K562 (cell line): Measurements from ENCODE around the gene CDT1. TPM values are rescaled to one million over a fixed set of nuclear protein-coding genes. Genes with fewer than 3 reads are reported as not detected.

Experiments
- CBX3 ChIP-seq, 2 experiments: IDR thresholded peaks; 1 replicate in 1 of 2; 2 replicates in 1 of 2; pipeline ENCODE4 v1.6.1; 2012; ENCODE audit warnings: inconsistent platforms in 2 of 2, low read length in 2 of 2, borderline replicate concordance in 1 of 2, control low read depth in 1 of 2
- CREB1 ChIP-seq, 2 experiments: sonication (generic) in 1 of 2; formaldehyde crosslinking in 1 of 2; IDR thresholded peaks; 2 replicates each; pipeline versions ENCODE4 v1.6.1 to v1.8.0; 2012 to 2022; ENCODE audit warnings: inconsistent platforms in 1 of 2, mild to moderate bottlenecking in 1 of 2, missing genetic modification reagents in 1 of 2, moderate library complexity in 1 of 2
- EP400 ChIP-seq: fragments of 450-650 bp; IDR thresholded peaks from 2 replicates; pipeline ENCODE4 v1.6.1; 2017; ENCODE audit warnings: antibody characterized with exemption, mild to moderate bottlenecking, moderate library complexity
- GABPB1 ChIP-seq: sonication (generic); formaldehyde crosslinking; IDR thresholded peaks from 2 replicates; pipeline ENCODE4 v1.8.0; 2022; ENCODE audit warnings: mild to moderate bottlenecking, missing genetic modification reagents
- HDGF ChIP-seq: fragments of 450-650 bp; IDR thresholded peaks from 2 replicates; pipeline ENCODE4 v1.6.1; 2016
- KDM5B ChIP-seq: fragments of 200-600 bp; sonication (generic); IDR thresholded peaks from 2 replicates; pipeline ENCODE4 v1.6.1; 2012; ENCODE audit warnings: low read depth, mild to moderate bottlenecking, moderate library complexity, low read length, control low read depth, inconsistent platforms; ENCODE audit not compliant: insufficient replicate concordance
- MEF2A ChIP-seq: IDR thresholded peaks from 2 replicates; pipeline ENCODE4 v1.6.1; 2011; ENCODE audit warnings: low read depth, mild to moderate bottlenecking, low read length, moderate library complexity; ENCODE audit not compliant: control insufficient read depth
- RBM22 ChIP-seq: fragments of 200-400 bp; formaldehyde crosslinking; IDR thresholded peaks from 2 replicates; pipeline ENCODE4 v1.6.1; 2018; ENCODE audit warnings: low read length, low read depth; ENCODE audit not compliant: poor library complexity, severe bottlenecking
- YY1 ChIP-seq, 3 experiments: IDR thresholded peaks; 2 replicates each; pipeline ENCODE4 v1.6.1; 2011; ENCODE audit warnings: low read length in 2 of 3, mild to moderate bottlenecking in 2 of 3, moderate library complexity in 2 of 3, borderline replicate concordance in 1 of 3, control low read depth in 1 of 3, low read depth in 1 of 3; ENCODE audit not compliant: insufficient read depth in 3 of 3, insufficient replicate concordance in 2 of 3, control insufficient read depth in 1 of 3, insufficient read length in 1 of 3; ENCODE audit errors: extremely low read depth in 1 of 3
- polyA plus RNA-seq, 8 experiments: library from polyadenylated mRNA; depleted of rRNA in 4 of 8; stranded (reverse) in 5 of 8; unstranded in 3 of 8; fragments of >200 nt; fragmentation: Nextera tagmentation in 2 of 8; fragmentation: Illumina TruSeq in 1 of 8; extraction: Ambion mirVana in 2 of 8; extraction: Trizol in 1 of 8; gene quantifications; 2 replicates each; pipeline versions ENCODE4 v1.2.1 to v1.2.3, GENCODE V29; 2011 to 2014; ENCODE audit warnings: inconsistent platforms in 1 of 8, missing spikeins in 1 of 8
- total RNA-seq, 7 experiments: library from RNA; depleted of rRNA in 6 of 7; stranded (reverse); fragments of >200 nt in 6 of 7; fragmentation: Illumina TruSeq in 2 of 7; extraction: Trizol in 2 of 7; gene quantifications; 2 replicates each; pipeline versions ENCODE4 v1.2.1 to v1.2.3, GENCODE V29; 2011 to 2021; ENCODE audit warnings: low replicate concordance in 1 of 7
- TF ChIP-seq, protein P1 (sequence below): sonication (generic); formaldehyde crosslinking; IDR thresholded peaks from 2 replicates; pipeline ENCODE4 v1.8.1; 2023; ENCODE audit warnings: mild to moderate bottlenecking, missing genetic modification reagents

CDT1 gene
- total and polyA plus RNA-seq, 9 of the 15 experiments (the other 6 are each of a cell fraction or from before 2014, with no cell fraction given), result 0.92 to 178 (median 14.2) TPM

DNA sequence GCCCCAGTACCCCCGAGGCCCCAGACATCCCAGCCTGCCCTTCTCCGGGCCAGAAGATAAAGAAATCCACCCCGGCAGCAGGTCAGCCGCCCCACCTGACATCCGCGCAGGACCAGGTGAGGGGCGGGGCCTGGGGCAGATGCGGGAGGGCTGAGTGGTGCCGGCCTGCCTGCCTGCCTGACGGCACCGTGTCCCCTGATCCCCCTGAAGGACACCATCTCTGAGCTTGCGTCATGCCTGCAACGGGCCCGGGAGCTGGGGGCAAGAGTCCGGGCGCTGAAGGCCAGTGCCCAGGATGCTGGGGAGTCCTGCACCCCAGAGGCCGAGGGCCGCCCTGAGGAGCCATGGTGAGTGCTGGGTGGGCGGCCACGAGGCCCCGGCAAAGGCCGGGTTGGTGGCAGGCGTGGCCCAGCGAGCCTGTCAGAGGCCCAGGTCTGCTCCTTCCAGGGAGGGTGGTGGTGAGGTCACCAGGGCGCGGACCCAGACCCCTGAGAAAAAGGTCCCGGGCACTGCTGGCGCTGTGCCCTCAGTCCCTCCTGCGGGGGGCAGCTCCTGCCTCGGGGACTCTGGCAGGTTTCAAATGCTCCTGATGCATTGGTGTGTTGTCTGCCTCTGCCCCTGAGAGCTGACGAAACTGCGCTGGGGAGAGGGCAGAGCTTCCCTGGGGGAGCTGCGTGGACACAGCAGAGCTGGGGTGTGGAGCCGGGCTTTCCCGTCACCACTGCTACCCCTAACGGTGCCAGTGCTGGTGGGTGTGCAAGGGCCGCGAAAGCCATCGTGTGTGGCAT is 1.2 kb downstream of the CDT1 start (continued):
- TF ChIP-seq, protein P1, sequence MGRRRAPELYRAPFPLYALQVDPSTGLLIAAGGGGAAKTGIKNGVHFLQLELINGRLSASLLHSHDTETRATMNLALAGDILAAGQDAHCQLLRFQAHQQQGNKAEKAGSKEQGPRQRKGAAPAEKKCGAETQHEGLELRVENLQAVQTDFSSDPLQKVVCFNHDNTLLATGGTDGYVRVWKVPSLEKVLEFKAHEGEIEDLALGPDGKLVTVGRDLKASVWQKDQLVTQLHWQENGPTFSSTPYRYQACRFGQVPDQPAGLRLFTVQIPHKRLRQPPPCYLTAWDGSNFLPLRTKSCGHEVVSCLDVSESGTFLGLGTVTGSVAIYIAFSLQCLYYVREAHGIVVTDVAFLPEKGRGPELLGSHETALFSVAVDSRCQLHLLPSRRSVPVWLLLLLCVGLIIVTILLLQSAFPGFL (CRISPR knock-in tag), result 0 out of 2 replicates have a peak, but pooled peaks have one; percentile 42
- TF ChIP-seq EP400 (0 out of 2 replicates have a peak, but pooled peaks have one; percentile 12), YY1 (IDR thresholded peaks at IDR 0.05; ENCODE audit: borderline replicate concordance in 1 of 3, control insufficient read depth in 1 of 3, extremely low read depth in 1 of 3, insufficient read depth in 3 of 3, insufficient read length in 1 of 3, insufficient replicate concordance in 2 of 3, low read depth in 1 of 3, low read length in 2 of 3) (peak in 1 of 3 experiments; percentile 14), CBX3 (IDR thresholded peaks at IDR 0.05; ENCODE audit: borderline replicate concordance in 1 of 2, low read length in 2 of 2) (no peak), KDM5B (peak; percentile 62), MEF2A (no peak), RBM22 (peak; percentile 21), GABPB1 (peak; percentile 67), HDGF (no peak), CREB1 (IDR thresholded peaks at IDR 0.05) (no peak), CREB1 (CRISPR knock-in tag; IDR thresholded peaks at IDR 0.05) (peak; percentile 52; the same call in 1 of the 2 replicates)
- TF ChIP-seq, all 486 proteins: peak for 40
